Measurements from ENCODE around the gene FMNL2.

FMNL2 gene

GRCh38 chr2:152585830-152586484 lies 251.0 kb downstream of the FMNL2 start:
- TF ChIP-seq CTCF (IDR thresholded peaks at IDR 0.05; ENCODE audit: low read depth, low read length, missing control alignments), result no peak
- in situ Hi-C loops (cut with HindIII; ENCODE audit: low pct_ligation_motif_present, low sequenced_read_pairs), result no loop called here
- no peak overlapping the region for H3K4me3 ChIP-seq (ENCODE audit: low read depth, low read length)
- H3K27me3 ChIP-seq (replicated peaks), result no peaks in the 10 kb centered on the region
- H3K27ac ChIP-seq, result peak overlapping the region; percentile 1
- peak; percentile 86 for DNase-seq
- peaks cover 2% of the 10 kb centered on the region for H3K36me3 ChIP-seq (replicated peaks)

GRCh38 chr2:152587187-152587947 lies 252.4 kb downstream of the FMNL2 start:
- Histone ChIP-seq H3K27me3 (replicated peaks) (no peaks in the 10 kb centered on the region), H3K27ac (no peak overlapping the region), H3K36me3 (replicated peaks) (peaks cover 2% of the 10 kb centered on the region), H3K4me3 (ENCODE audit: low read depth, low read length) (no peak overlapping the region)
- no peak for DNase-seq
- in situ Hi-C loops (cut with HindIII; ENCODE audit: low pct_ligation_motif_present, low sequenced_read_pairs), result no loop called here
- no peak for TF ChIP-seq CTCF (IDR thresholded peaks at IDR 0.05; ENCODE audit: low read depth, low read length, missing control alignments)

DNA sequence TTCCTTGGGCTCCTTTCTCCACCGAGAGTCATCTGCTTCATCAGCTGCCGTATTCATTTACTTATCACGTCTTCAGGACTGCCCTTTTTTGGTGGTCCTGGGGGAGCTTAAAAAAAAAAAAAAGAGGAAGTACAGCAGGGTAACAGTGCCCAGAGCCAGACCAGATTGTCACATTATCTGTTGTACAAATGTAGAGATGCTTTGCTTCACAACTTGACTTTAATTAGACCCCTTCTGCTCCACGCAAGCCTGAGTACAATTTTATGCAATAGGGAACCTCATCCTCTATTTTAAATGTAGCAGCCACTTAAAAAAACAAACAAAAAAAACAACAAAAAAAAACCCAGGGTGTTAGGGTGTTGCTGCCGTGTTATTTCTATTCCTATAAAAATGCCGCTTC lies 254.0 kb downstream of the FMNL2 start:
- DNase-seq, result no peak
- in situ Hi-C loops (cut with HindIII; ENCODE audit: low pct_ligation_motif_present, low sequenced_read_pairs), result no loop called here
- H3K36me3 ChIP-seq (replicated peaks), result peaks cover 2% of the 10 kb centered on the region
- H3K4me3 ChIP-seq (ENCODE audit: low read depth, low read length), result no peak overlapping the region
- H3K27ac ChIP-seq, result no peak overlapping the region
- no peak for TF ChIP-seq CTCF (IDR thresholded peaks at IDR 0.05; ENCODE audit: low read depth, low read length, missing control alignments)
- H3K27me3 ChIP-seq (replicated peaks), result no peaks in the 10 kb centered on the region

DNA sequence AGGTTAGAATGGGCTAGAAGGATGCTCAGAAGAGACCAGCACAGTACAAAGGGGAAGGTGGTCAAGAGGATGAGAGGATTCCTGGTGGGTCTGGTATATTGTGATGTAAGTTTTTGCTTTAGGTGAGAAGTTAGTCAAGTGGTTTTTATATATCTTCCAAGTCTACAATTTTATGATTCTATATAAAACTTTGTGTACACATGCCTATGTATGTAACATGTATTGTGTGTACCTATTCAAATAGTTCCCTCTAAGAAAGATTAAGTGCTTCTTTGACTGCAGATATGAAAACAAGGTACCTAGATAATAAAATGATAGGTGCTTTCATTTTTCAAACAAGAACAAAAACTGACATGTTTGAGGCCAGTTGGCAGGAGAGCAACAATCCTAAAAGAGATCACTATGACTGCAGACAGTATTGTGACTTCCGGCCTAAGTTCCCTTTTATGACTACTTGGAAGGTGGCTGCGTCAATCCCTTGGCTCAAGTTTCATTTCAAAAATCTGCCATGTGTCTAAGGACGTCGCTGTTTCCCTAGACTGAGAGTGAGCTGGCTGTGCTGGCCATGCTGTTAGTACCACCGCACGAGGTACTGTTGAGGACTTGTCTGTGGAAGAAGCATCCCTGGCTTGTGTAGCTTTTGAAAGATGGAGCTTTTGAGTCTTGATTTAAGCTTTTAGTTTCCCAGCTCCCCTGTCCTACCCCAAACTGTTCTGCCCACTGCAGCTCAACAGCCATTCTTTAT lies 259.2 kb downstream of the FMNL2 start:
- Histone ChIP-seq H3K36me3 (replicated peaks) (peaks cover 2% of the 10 kb centered on the region), H3K4me3 (ENCODE audit: low read depth, low read length) (no peak overlapping the region), H3K27ac (no peak overlapping the region), H3K27me3 (replicated peaks) (no peaks in the 10 kb centered on the region)
- no peak for DNase-seq
- in situ Hi-C loops (cut with HindIII; ENCODE audit: low pct_ligation_motif_present, low sequenced_read_pairs), result no loop called here
- TF ChIP-seq CTCF (IDR thresholded peaks at IDR 0.05; ENCODE audit: low read depth, low read length, missing control alignments), result no peak

DNA sequence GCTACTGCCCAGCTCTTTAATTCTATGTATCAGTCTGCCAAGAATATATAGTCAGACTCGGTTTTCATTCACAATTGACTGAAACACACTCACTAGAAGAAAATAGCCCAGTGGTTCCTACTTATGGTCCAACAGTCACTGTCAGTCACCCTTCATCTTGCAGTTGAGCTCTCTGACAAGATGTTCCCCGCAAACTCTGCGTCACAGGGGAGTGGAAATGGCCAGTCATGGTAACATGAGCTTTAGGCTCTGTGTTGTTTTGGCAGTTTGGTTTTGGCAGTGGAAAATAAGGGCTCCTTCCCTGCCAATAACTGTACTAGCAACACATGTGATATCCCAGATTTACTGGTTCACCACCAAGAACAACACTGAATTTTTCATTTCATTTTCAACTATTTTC lies 259.8 kb downstream of the FMNL2 start:
- DNase-seq, result no peak
- no peak for TF ChIP-seq CTCF (IDR thresholded peaks at IDR 0.05; ENCODE audit: low read depth, low read length, missing control alignments)
- no peak overlapping the region for H3K27ac ChIP-seq
- no peak overlapping the region for H3K4me3 ChIP-seq (ENCODE audit: low read depth, low read length)
- no peaks in the 10 kb centered on the region for H3K36me3 ChIP-seq (replicated peaks)
- no peaks in the 10 kb centered on the region for H3K27me3 ChIP-seq (replicated peaks)
- in situ Hi-C loops (cut with HindIII; ENCODE audit: low pct_ligation_motif_present, low sequenced_read_pairs), result no loop called here

Data from brain microvascular endothelial cell (primary cell).